ENCODE measurements around the gene TCERG1L. TPM values are rescaled to one million over a fixed set of nuclear protein-coding genes. Genes with fewer than 3 reads are reported as not detected.

Gene TCERG1L
- total RNA-seq, 2 experiments from 2014 or later: not detected

- ATAC-seq (no peak), DNase-seq (no peak)
- intact Hi-C loops (cut with micrococcal nuclease): no loop called here
- no peaks in the 10 kb centered on the region for H3K27me3 Mint-ChIP-seq
- POLR2A ChIA-PET: interaction anchor here (0.6 kb wide), 1 partner anchor 216 kb away, joined by 3 read pairs; no protein-coding TSS in a partner anchor
- H3K4me1 Mint-ChIP-seq (ENCODE audit: low read depth): no peaks in the 10 kb centered on the region
- no peak overlapping the region for H3K4me3 Mint-ChIP-seq
- CTCF ChIA-PET: no interaction called here
- TF ChIP-seq CTCF (IDR thresholded peaks at IDR 0.05): no peak
- no peak overlapping the region for H3K27ac Mint-ChIP-seq
- H3K36me3 Mint-ChIP-seq (ENCODE audit: low read depth): no peaks in the 10 kb centered on the region
- no peaks in the 10 kb centered on the region for H3K9me3 Mint-ChIP-seq
Observed at GRCh38 chr10:131115321-131115720, 196.2 kb downstream of the TCERG1L start.

GRCh38 chr10:131114846-131115245, 196.7 kb downstream of the TCERG1L start:
- intact Hi-C loops (cut with micrococcal nuclease): no loop called here
- Mint-ChIP-seq H3K36me3 (ENCODE audit: low read depth) (no peaks in the 10 kb centered on the region), H3K4me1 (ENCODE audit: low read depth) (no peaks in the 10 kb centered on the region), H3K9me3 (no peaks in the 10 kb centered on the region), H3K27me3 (no peaks in the 10 kb centered on the region), H3K4me3 (no peak overlapping the region), H3K27ac (no peak overlapping the region)
- no peak for DNase-seq
- ChIA-PET CTCF (no interaction called here), POLR2A (interaction anchor here (0.6 kb wide), 1 partner anchor 215 kb away, joined by 3 read pairs; no protein-coding TSS in a partner anchor)
- ATAC-seq: no peak
- no peak for TF ChIP-seq CTCF (IDR thresholded peaks at IDR 0.05)

GRCh38 chr10:131113709-131114291, 197.7 kb downstream of the TCERG1L start:
- Mint-ChIP-seq H3K4me3 (no peak overlapping the region), H3K4me1 (ENCODE audit: low read depth) (no peaks in the 10 kb centered on the region), H3K27me3 (no peaks in the 10 kb centered on the region), H3K27ac (no peak overlapping the region), H3K9me3 (no peaks in the 10 kb centered on the region), H3K36me3 (ENCODE audit: low read depth) (no peaks in the 10 kb centered on the region)
- TF ChIP-seq CTCF (IDR thresholded peaks at IDR 0.05): no peak
- intact Hi-C loops (cut with micrococcal nuclease): no loop called here
- ATAC-seq (no peak), DNase-seq (no peak)
- CTCF ChIA-PET: no interaction called here
- POLR2A ChIA-PET: no interaction called here

GRCh38 chr10:131113165-131113564, 198.4 kb downstream of the TCERG1L start:
- Mint-ChIP-seq H3K4me3 (no peak overlapping the region), H3K9me3 (no peaks in the 10 kb centered on the region), H3K4me1 (ENCODE audit: low read depth) (no peaks in the 10 kb centered on the region), H3K36me3 (ENCODE audit: low read depth) (no peaks in the 10 kb centered on the region), H3K27ac (no peak overlapping the region), H3K27me3 (no peaks in the 10 kb centered on the region)
- TF ChIP-seq CTCF (IDR thresholded peaks at IDR 0.05): no peak
- CTCF ChIA-PET: no interaction called here
- intact Hi-C loops (cut with micrococcal nuclease): no loop called here
- POLR2A ChIA-PET: no interaction called here
- ATAC-seq (no peak), DNase-seq (no peak)

GRCh38 chr10:131112691-131113090, 198.8 kb downstream of the TCERG1L start:
- Mint-ChIP-seq H3K4me1 (ENCODE audit: low read depth) (no peaks in the 10 kb centered on the region), H3K27ac (no peak overlapping the region), H3K36me3 (ENCODE audit: low read depth) (no peaks in the 10 kb centered on the region), H3K4me3 (no peak overlapping the region), H3K27me3 (no peaks in the 10 kb centered on the region), H3K9me3 (no peaks in the 10 kb centered on the region)
- POLR2A ChIA-PET: no interaction called here
- CTCF ChIA-PET: no interaction called here
- DNase-seq: no peak
- no peak for TF ChIP-seq CTCF (IDR thresholded peaks at IDR 0.05)
- intact Hi-C loops (cut with micrococcal nuclease): no loop called here
- no peak for ATAC-seq
